HepG2 (cell line): ENCODE measurements around the gene MLX. TPM values are rescaled to one million over a fixed set of nuclear protein-coding genes. Genes with fewer than 3 reads are reported as not detected.
A peak's percentile ranks its signal among the peaks of the same experiment; 100 is the strongest.

ENCODE experiments used
- ADNP ChIP-seq: sonication (generic); formaldehyde crosslinking; IDR thresholded peaks from 2 replicates; pipeline ENCODE4 v1.4.0; 2020; ENCODE audit warnings: missing genetic modification reagents
- EED ChIP-seq: sonication (generic); formaldehyde crosslinking; IDR thresholded peaks from 2 replicates; pipeline ENCODE4 v1.5.0; 2020; ENCODE audit warnings: mild to moderate bottlenecking, missing genetic modification reagents
- FOXO4 ChIP-seq: sonication (generic); formaldehyde crosslinking; conservative IDR thresholded peaks from 2 replicates; pipeline ENCODE4 v1.8.1; 2023; ENCODE audit warnings: missing genetic modification reagents
- HOXA5 ChIP-seq: sonication (generic); formaldehyde crosslinking; IDR thresholded peaks from 2 replicates; pipeline ENCODE4 v1.4.0; 2020; ENCODE audit warnings: missing genetic modification reagents
- JDP2 ChIP-seq: sonication (generic); formaldehyde crosslinking; IDR thresholded peaks from 2 replicates; pipeline ENCODE4 v1.8.1; 2022; ENCODE audit warnings: missing genetic modification reagents, borderline replicate concordance
- JUND ChIP-seq: sonication (generic); formaldehyde crosslinking; IDR thresholded peaks from 2 replicates; pipeline ENCODE4 v1.8.0; 2022; ENCODE audit warnings: mild to moderate bottlenecking, missing genetic modification reagents
- KLF13 ChIP-seq: sonication (generic); formaldehyde crosslinking; IDR thresholded peaks from 2 replicates; pipeline ENCODE4 v1.4.0; 2020; ENCODE audit warnings: mild to moderate bottlenecking, missing genetic modification reagents
- MLXIP ChIP-seq: sonication (generic); formaldehyde crosslinking; IDR thresholded peaks from 2 replicates; pipeline ENCODE4 v1.9.0; 2021; ENCODE audit warnings: missing genetic modification reagents, borderline replicate concordance
- NR2F2 ChIP-seq: IDR thresholded peaks from 2 replicates; pipeline ENCODE4 v1.6.1; 2012; ENCODE audit warnings: low read depth, inconsistent platforms, borderline replicate concordance
- THYN1 ChIP-seq: sonication (generic); formaldehyde crosslinking; IDR thresholded peaks from 2 replicates; pipeline ENCODE4 v1.8.1; 2023; ENCODE audit warnings: low read depth, mild to moderate bottlenecking, moderate library complexity, missing genetic modification reagents, borderline replicate concordance
- U2AF2 ChIP-seq: fragments of 200-400 bp; formaldehyde crosslinking; IDR thresholded peaks from 2 replicates; pipeline ENCODE4 v1.6.1; 2017; ENCODE audit warnings: low read depth, mild to moderate bottlenecking, low read length
- XRCC5 ChIP-seq: fragments of 200-400 bp; formaldehyde crosslinking; optimal IDR thresholded peaks from 2 replicates; pipeline ENCODE3; 2017; ENCODE audit warnings: mild to moderate bottlenecking, low read length
- ZFP36 ChIP-seq: fragments of 150-350 bp; IDR thresholded peaks from 2 replicates; pipeline ENCODE4 v1.6.1; 2018; ENCODE audit warnings: borderline replicate concordance, low read length, low read depth; ENCODE audit not compliant: partially characterized antibody
- ZMYM4 ChIP-seq: sonication (generic); formaldehyde crosslinking; IDR thresholded peaks from 2 replicates; pipeline ENCODE4 v1.8.1; 2023; ENCODE audit warnings: mild to moderate bottlenecking, missing genetic modification reagents
- ZNF251 ChIP-seq: sonication (generic); formaldehyde crosslinking; IDR thresholded peaks from 2 replicates; pipeline ENCODE4 v1.9.0; 2021; ENCODE audit warnings: mild to moderate bottlenecking, missing genetic modification reagents
- ZNF484 ChIP-seq: sonication (generic); formaldehyde crosslinking; IDR thresholded peaks from 2 replicates; pipeline ENCODE4 v1.5.1; 2020; ENCODE audit warnings: mild to moderate bottlenecking, low read depth, missing genetic modification reagents, borderline replicate concordance
- ZSCAN12 ChIP-seq: sonication (generic); formaldehyde crosslinking; IDR thresholded peaks from 2 replicates; pipeline ENCODE4 v1.9.0; 2021; ENCODE audit warnings: mild to moderate bottlenecking, missing genetic modification reagents
- polyA plus RNA-seq, 8 experiments: library from polyadenylated mRNA; depleted of rRNA in 3 of 8; stranded (reverse) in 7 of 8; unstranded in 1 of 8; fragments of >200 nt; fragmentation: Illumina TruSeq in 4 of 8; extraction: Trizol in 4 of 8; gene quantifications; 2 replicates each; pipeline versions ENCODE4 v1.2.1 to v1.2.3, GENCODE V29; 2011 to 2016; ENCODE audit warnings: low read depth in 4 of 8, missing spikeins in 1 of 8, mixed read lengths in 1 of 8; ENCODE audit not compliant: insufficient read depth in 1 of 8
- total RNA-seq, 5 experiments: library from RNA; depleted of rRNA; stranded (reverse); fragments of >200 nt; fragmentation: Illumina TruSeq; extraction: Trizol; gene quantifications; 2 replicates each; pipeline ENCODE4 v1.2.3, GENCODE V29; 2016; ENCODE audit warnings: low read depth in 1 of 5
- TF ChIP-seq, protein P1 (sequence below): sonication (generic); formaldehyde crosslinking; IDR thresholded peaks from 2 replicates; pipeline ENCODE4 v1.4.0; 2020; ENCODE audit warnings: low read depth, mild to moderate bottlenecking, missing genetic modification reagents
- TF ChIP-seq, protein P2 (sequence below): sonication (generic); formaldehyde crosslinking; IDR thresholded peaks from 2 replicates; pipeline ENCODE4 v1.4.0; 2020; ENCODE audit warnings: missing genetic modification reagents

MLX gene
- total and polyA plus RNA-seq, 2 of the 13 experiments (the other 11 are each of a cell fraction or from before 2014, with no cell fraction given): 38.9 to 74.4 TPM

GRCh38 chr17:42566883-42567573 lies at the start of gene MLX (continued):
- no peak for TF ChIP-seq NR2F2
- TF ChIP-seq HOXA5: no peak
- TF ChIP-seq FOXO4 (CRISPR knock-in tag): no peak
- peak; percentile 46; the same call in 1 of the 2 replicates for TF ChIP-seq ZNF484 (CRISPR knock-in tag)
- no peak for TF ChIP-seq XRCC5
- TF ChIP-seq, protein P1, sequence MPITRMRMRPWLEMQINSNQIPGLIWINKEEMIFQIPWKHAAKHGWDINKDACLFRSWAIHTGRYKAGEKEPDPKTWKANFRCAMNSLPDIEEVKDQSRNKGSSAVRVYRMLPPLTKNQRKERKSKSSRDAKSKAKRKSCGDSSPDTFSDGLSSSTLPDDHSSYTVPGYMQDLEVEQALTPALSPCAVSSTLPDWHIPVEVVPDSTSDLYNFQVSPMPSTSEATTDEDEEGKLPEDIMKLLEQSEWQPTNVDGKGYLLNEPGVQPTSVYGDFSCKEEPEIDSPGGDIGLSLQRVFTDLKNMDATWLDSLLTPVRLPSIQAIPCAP (CRISPR knock-in tag): peak; percentile 24; the same call in 1 of the 2 replicates
- TF ChIP-seq JDP2 (CRISPR knock-in tag): no peak
- no peak for TF ChIP-seq ZFP36
- 0 out of 2 replicates have a peak, but pooled peaks have one; percentile 54 for TF ChIP-seq ZSCAN12
- TF ChIP-seq ZNF251 (CRISPR knock-in tag): 0 out of 2 replicates have a peak, but pooled peaks have one; percentile 42
- TF ChIP-seq, protein P2, sequence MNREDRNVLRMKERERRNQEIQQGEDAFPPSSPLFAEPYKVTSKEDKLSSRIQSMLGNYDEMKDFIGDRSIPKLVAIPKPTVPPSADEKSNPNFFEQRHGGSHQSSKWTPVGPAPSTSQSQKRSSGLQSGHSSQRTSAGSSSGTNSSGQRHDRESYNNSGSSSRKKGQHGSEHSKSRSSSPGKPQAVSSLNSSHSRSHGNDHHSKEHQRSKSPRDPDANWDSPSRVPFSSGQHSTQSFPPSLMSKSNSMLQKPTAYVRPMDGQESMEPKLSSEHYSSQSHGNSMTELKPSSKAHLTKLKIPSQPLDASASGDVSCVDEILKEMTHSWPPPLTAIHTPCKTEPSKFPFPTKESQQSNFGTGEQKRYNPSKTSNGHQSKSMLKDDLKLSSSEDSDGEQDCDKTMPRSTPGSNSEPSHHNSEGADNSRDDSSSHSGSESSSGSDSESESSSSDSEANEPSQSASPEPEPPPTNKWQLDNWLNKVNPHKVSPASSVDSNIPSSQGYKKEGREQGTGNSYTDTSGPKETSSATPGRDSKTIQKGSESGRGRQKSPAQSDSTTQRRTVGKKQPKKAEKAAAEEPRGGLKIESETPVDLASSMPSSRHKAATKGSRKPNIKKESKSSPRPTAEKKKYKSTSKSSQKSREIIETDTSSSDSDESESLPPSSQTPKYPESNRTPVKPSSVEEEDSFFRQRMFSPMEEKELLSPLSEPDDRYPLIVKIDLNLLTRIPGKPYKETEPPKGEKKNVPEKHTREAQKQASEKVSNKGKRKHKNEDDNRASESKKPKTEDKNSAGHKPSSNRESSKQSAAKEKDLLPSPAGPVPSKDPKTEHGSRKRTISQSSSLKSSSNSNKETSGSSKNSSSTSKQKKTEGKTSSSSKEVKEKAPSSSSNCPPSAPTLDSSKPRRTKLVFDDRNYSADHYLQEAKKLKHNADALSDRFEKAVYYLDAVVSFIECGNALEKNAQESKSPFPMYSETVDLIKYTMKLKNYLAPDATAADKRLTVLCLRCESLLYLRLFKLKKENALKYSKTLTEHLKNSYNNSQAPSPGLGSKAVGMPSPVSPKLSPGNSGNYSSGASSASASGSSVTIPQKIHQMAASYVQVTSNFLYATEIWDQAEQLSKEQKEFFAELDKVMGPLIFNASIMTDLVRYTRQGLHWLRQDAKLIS (CRISPR knock-in tag): no peak; the same call in 1 of the 2 replicates
- no peak for TF ChIP-seq ADNP (CRISPR knock-in tag)
- no peak for TF ChIP-seq JUND (CRISPR knock-in tag)
- TF ChIP-seq EED (CRISPR knock-in tag): peak; percentile 41; the same call in 1 of the 2 replicates
- peak; percentile 86; the same call in 1 of the 2 replicates for TF ChIP-seq THYN1
- TF ChIP-seq MLXIP: no peak; the same call in 1 of the 2 replicates
- TF ChIP-seq U2AF2: no peak
- TF ChIP-seq ZMYM4 (CRISPR knock-in tag): peak; percentile 91
- no peak for TF ChIP-seq KLF13 (CRISPR knock-in tag)
